Mesodermal cell (in vitro differentiated cells): Measurements from ENCODE around the gene DLD.

Source experiments
- H3K27ac ChIP-seq: 2 replicates; pipeline ENCODE4 v1.7.0; 2013; ENCODE audit warnings: mild to moderate bottlenecking, low read depth, low read length, moderate library complexity; ENCODE audit not compliant: severe bottlenecking
- H3K36me3 ChIP-seq: 2 replicates; pipeline ENCODE4 v1.7.1; 2013; ENCODE audit warnings: mild to moderate bottlenecking, low read length, moderate library complexity; ENCODE audit not compliant: control insufficient read depth, insufficient read depth
- H3K4me1 ChIP-seq: one replicate; pipeline ENCODE4 v1.7.1; 2013; ENCODE audit warnings: mild to moderate bottlenecking, low read length; ENCODE audit not compliant: insufficient read depth, control insufficient read depth, poor library complexity, severe bottlenecking
- H3K4me3 ChIP-seq: 2 replicates; pipeline ENCODE4 v1.7.0; 2013; ENCODE audit warnings: low read length, control low read depth, mild to moderate bottlenecking; ENCODE audit not compliant: insufficient read depth, poor library complexity, severe bottlenecking; ENCODE audit errors: extremely low read depth
- H3K9me3 ChIP-seq: 2 replicates; pipeline ENCODE4 v1.7.1; 2013; ENCODE audit warnings: mild to moderate bottlenecking, low read length, moderate library complexity; ENCODE audit not compliant: control insufficient read depth
- WGBS, 2 experiments: methylation state at CpG; one replicate each; pipeline ENCODE4 v1.1.5; 2013; ENCODE audit warnings: missing lambda C conversion rate in 2 of 2; ENCODE audit not compliant: insufficient coverage in 2 of 2; 5-methylcytosine and 5-hydroxymethylcytosine counted together

Gene DLD

GRCh38 chr7:107934991-107935770, 44.2 kb downstream of the DLD start:
- H3K27ac ChIP-seq, result no peak overlapping the region
- 82 to 83% methylated on average over 5 to 7 of the region's 8 CpGs for WGBS, 2 experiments
- peaks cover 88% of the 10 kb centered on the region for H3K36me3 ChIP-seq
- peaks cover 20% of the 10 kb centered on the region for H3K4me1 ChIP-seq
- no peak overlapping the region for H3K4me3 ChIP-seq
- no peaks in the 10 kb centered on the region for H3K9me3 ChIP-seq

GRCh38 chr7:107936312-107936711, 45.3 kb downstream of the DLD start:
- H3K4me1 ChIP-seq, result peaks cover 23% of the 10 kb centered on the region
- WGBS, 2 experiments, result 100% methylated on average over 1 of the region's 2 CpGs
- peaks cover 88% of the 10 kb centered on the region for H3K36me3 ChIP-seq

DNA sequence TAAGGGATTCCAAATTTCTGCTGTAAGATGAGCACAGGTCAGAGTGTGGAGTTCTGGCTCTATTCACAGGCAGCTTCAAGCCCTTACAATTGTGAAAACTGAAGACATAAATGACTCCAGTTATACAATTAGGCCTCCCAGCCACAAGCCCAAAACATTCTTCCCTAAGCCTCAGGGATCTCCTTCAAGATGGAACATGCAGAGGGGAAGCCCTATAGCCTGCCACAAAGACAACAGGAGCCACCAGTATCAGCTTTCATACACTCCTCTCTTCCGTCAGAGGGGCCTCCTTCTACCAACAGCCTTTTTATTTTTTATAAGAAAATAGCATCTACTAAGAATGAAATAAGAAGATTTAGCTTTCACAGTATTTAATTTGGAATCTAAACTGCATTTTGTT, 46.5 kb downstream of the DLD start:
- WGBS, 2 experiments, result no CpG with 5 or more reads among the region's 1 CpG
- Histone ChIP-seq H3K4me1 (peaks cover 23% of the 10 kb centered on the region), H3K27ac (no peak overlapping the region), H3K9me3 (no peaks in the 10 kb centered on the region), H3K4me3 (no peak overlapping the region), H3K36me3 (peaks cover 87% of the 10 kb centered on the region)

More at GRCh38 chr7:107936312-107936711, 45.3 kb downstream of the DLD start:
- Histone ChIP-seq H3K27ac (no peak overlapping the region), H3K4me3 (no peak overlapping the region), H3K9me3 (no peaks in the 10 kb centered on the region)

DNA sequence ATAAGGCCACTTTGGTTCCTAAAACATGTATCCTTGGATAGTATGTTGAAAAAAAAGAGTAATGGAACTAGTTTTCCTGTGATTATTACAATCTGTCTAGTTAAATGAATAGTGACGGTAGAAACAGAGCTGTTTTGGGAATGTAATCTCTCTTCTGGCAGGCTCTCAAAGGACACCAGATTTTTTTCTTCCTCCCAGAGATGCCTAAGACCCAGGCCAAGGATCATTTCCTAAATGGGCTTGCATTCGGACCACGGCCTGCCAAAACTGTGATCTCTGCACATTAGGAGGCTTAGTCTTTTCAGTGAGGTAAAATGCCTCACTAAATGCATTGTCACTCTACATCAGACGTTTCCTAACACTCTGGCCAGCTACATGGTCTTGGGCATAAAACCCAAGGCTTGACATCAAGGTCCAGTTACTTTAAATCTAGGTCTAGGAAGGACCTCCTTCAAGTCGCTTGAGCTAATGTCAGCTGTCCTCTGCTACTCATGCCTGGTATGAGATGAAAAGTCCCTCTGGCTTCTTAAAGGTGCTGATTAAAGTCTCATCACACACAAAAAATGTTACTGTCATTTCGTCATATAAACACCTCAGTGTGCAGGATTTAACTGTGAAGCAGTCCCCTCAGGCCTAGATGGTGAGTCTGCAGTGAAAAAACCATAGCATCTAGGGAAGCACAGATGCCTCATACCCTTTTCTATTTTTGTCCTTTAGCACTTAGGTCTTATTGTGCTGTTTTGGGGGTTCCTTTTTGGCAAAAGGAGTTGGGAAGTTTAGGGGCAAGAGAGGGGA, 47.7 kb downstream of the DLD start:
- H3K9me3 ChIP-seq, result no peaks in the 10 kb centered on the region
- WGBS, 2 experiments, result 96 to 97% methylated on average over 4 to 5 of the region's 6 CpGs
- peaks cover 19% of the 10 kb centered on the region for H3K4me1 ChIP-seq
- no peak overlapping the region for H3K4me3 ChIP-seq
- H3K36me3 ChIP-seq, result peaks cover 93% of the 10 kb centered on the region
- peak overlapping the region; percentile 6 for H3K27ac ChIP-seq

DNA sequence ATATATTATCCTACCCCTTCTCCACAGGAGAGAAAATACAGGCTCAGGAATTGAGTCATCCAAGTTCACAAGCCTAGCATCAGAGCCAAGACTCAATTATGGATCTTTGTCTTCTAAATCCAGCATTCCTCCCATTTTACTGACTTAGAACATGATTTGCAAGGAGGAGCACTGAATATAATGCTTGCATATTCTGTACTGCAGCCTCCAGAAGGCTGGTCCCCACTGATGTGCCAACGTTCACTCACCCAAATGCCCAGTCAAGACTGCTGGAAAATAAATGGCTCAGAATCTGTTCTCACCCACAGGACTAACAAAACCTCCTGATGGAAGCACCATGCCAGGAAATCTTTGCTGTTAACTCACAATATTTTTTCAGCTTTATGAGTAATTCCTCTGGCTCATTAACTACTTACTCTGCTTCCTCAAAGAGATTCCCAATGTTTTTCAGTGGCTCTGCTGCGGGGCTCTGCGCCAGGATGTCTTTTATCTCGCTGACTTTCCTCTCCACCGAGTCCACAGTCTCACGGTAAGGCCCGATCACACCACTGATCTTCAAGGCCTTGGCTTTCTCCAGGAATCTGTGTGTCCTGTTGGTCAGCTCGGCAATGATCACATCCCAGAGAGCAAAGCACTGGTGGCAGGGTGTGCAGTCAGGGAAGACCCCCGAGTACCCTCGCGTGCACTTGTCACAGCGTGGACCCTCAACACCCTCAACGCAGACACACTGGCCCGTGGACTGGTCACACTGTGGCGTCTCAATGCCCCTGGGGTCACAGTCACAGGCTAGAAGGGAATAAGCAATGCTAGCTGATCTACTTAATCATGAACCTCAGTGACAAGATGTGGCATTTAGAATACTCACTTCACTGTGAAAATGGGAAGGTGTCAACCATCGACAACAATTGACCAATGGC, 48.8 kb downstream of the DLD start:
- Histone ChIP-seq H3K4me3 (no peak overlapping the region), H3K36me3 (peaks cover 97% of the 10 kb centered on the region), H3K27ac (no peak overlapping the region), H3K4me1 (peaks cover 12% of the 10 kb centered on the region), H3K9me3 (no peaks in the 10 kb centered on the region)
- WGBS, 2 experiments, result 97 to 99% methylated on average over 15 to 16 of the region's 16 CpGs

- Histone ChIP-seq H3K4me1 (peaks cover 6% of the 10 kb centered on the region), H3K36me3 (peaks cover 97% of the 10 kb centered on the region), H3K4me3 (no peak overlapping the region), H3K9me3 (no peaks in the 10 kb centered on the region), H3K27ac (no peak overlapping the region)
- 96 to 100% methylated on average over 1 to 3 of the region's 4 CpGs for WGBS, 2 experiments
These were observed 50.0 kb downstream of the DLD start for GRCh38 chr7:107940951-107941350.

DNA sequence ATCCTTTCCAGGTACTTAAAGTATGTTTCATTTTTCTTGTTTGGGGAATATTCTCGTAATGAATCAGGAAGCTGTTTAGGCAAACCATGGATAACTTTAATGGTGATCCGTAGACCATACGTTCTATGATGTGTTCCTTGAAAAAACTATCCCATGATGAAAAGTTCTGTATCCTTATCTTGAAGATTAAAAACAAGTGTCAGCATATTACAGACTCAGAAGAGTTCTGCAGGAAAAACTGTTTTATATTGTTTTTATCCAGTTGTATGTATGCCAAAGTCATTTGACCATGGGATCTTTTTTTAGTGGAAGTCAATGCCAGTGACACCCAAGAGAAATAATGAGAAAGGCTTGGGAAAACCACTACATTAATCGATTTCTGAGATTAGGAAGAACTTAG, 52.0 kb downstream of the DLD start:
- peaks cover 9% of the 10 kb centered on the region for H3K4me1 ChIP-seq
- H3K27ac ChIP-seq, result no peak overlapping the region
- no peak overlapping the region for H3K4me3 ChIP-seq
- H3K36me3 ChIP-seq, result peaks cover 98% of the 10 kb centered on the region
- WGBS, 2 experiments, result 92 to 100% methylated on average over 2 of the region's 4 CpGs
- no peaks in the 10 kb centered on the region for H3K9me3 ChIP-seq

GRCh38 chr7:107944411-107945169, 53.6 kb downstream of the DLD start:
- Histone ChIP-seq H3K9me3 (no peaks in the 10 kb centered on the region), H3K4me1 (peaks cover 18% of the 10 kb centered on the region), H3K36me3 (peaks cover 99% of the 10 kb centered on the region), H3K27ac (no peak overlapping the region), H3K4me3 (no peak overlapping the region)
- 87 to 89% methylated on average over 2 of the region's 3 CpGs for WGBS, 2 experiments

DNA sequence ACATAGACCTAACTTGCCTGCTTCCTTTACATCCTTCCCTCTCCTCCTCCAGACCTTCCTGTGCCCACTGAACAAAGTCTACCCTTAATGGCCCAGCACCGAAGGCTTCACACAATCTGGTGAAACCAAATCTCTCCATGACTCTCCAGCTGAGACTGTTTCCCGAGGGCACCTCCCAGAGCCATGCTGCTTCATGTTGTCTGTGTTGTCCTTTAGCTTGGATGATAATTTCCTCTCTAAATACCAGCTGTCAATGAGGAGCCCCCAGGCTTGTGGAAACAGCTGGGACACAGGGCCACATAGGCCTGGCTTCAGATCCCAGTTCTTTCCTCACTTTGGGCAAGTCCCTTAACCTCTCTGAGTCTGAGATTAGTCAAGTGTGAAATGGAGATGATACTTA, 54.3 kb downstream of the DLD start:
- Histone ChIP-seq H3K4me3 (no peak overlapping the region), H3K9me3 (no peaks in the 10 kb centered on the region), H3K36me3 (peaks cover 98% of the 10 kb centered on the region), H3K27ac (no peak overlapping the region), H3K4me1 (peaks cover 14% of the 10 kb centered on the region)
- 100% methylated on average over 1 to 2 of the region's 2 CpGs for WGBS, 2 experiments

DNA sequence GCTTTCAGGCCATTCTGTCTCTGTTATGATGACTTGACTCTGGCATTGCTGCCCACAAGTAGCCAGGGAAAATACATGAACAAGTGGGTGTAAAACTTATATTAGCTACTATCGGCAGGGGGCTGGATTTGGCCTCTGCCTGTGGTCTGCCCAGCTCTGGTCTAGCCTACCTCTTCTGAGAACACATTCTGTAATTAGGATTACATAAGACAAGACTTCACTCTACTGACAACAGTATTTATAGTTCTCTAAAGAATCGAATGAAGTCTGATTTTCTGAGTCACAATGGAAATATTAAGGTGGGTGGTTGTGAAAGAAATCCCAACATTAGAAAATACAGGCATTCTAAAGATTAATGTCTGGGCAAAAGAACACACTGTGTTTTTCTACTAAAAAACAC, 55.5 kb downstream of the DLD start:
- Histone ChIP-seq H3K4me3 (no peak overlapping the region), H3K36me3 (peaks cover 99% of the 10 kb centered on the region), H3K27ac (peak overlapping the region; percentile 48), H3K4me1 (peaks cover 18% of the 10 kb centered on the region), H3K9me3 (no peaks in the 10 kb centered on the region)
- 75% methylated on average over 1 of the region's 2 CpGs; no CpG with 5 or more reads in 1 of the 2 experiments for WGBS, 2 experiments
